ENCODE data around the gene ZNF236. TPM values are rescaled to one million over a fixed set of nuclear protein-coding genes. Genes with fewer than 3 reads are reported as not detected.

ZNF236 gene
- total RNA-seq, 6 experiments from 2014 or later, result 6.3 to 10.4 (median 8.1) TPM

GRCh38 chr18:76997951-76998808 is 175.8 kb downstream of the ZNF236 start:
- no peak for DNase-seq
- Mint-ChIP-seq H3K27me3 (ENCODE audit: insufficient read depth) (peaks cover 23% of the 10 kb centered on the region), H3K36me3 (ENCODE audit: low read depth) (no peaks in the 10 kb centered on the region), H3K4me1 (ENCODE audit: low read depth) (no peaks in the 10 kb centered on the region), H3K9me3 (no peaks in the 10 kb centered on the region; the same call in 1 of the 2 replicates), H3K4me3 (no peak overlapping the region), H3K27ac (no peak overlapping the region)
- TF ChIP-seq CTCF (IDR thresholded peaks at IDR 0.05), result no peak

- Mint-ChIP-seq H3K36me3 (ENCODE audit: low read depth) (no peaks in the 10 kb centered on the region), H3K4me3 (no peak overlapping the region), H3K4me1 (ENCODE audit: low read depth) (no peaks in the 10 kb centered on the region), H3K9me3 (no peaks in the 10 kb centered on the region; the same call in 1 of the 2 replicates), H3K27me3 (ENCODE audit: insufficient read depth) (peaks cover 27% of the 10 kb centered on the region), H3K27ac (no peak overlapping the region)
- no peak for DNase-seq
- TF ChIP-seq CTCF (IDR thresholded peaks at IDR 0.05), result no peak
Measured at GRCh38 chr18:76999077-76999476, 176.7 kb downstream of the ZNF236 start.

- H3K27me3 Mint-ChIP-seq (ENCODE audit: insufficient read depth), result peaks cover 36% of the 10 kb centered on the region
- no peaks in the 10 kb centered on the region for H3K9me3 Mint-ChIP-seq
- H3K4me3 Mint-ChIP-seq, result peak overlapping the region; percentile 49; the same call in 1 of the 2 replicates
- no peaks in the 10 kb centered on the region for H3K36me3 Mint-ChIP-seq (ENCODE audit: low read depth)
- no peaks in the 10 kb centered on the region for H3K4me1 Mint-ChIP-seq (ENCODE audit: low read depth)
- DNase-seq, result peak; percentile 31
- TF ChIP-seq CTCF (IDR thresholded peaks at IDR 0.05), result peak; percentile 99
- no peak overlapping the region for H3K27ac Mint-ChIP-seq
Measured at GRCh38 chr18:77000527-77000926, 178.2 kb downstream of the ZNF236 start.

GRCh38 chr18:77001041-77001440 is 178.7 kb downstream of the ZNF236 start:
- Mint-ChIP-seq H3K4me3 (no peak overlapping the region), H3K27me3 (ENCODE audit: insufficient read depth) (peaks cover 37% of the 10 kb centered on the region), H3K4me1 (ENCODE audit: low read depth) (no peaks in the 10 kb centered on the region), H3K27ac (no peak overlapping the region), H3K9me3 (no peaks in the 10 kb centered on the region), H3K36me3 (ENCODE audit: low read depth) (no peaks in the 10 kb centered on the region)
- no peak for TF ChIP-seq CTCF (IDR thresholded peaks at IDR 0.05)
- no peak for DNase-seq

GRCh38 chr18:77001979-77002378 is 179.6 kb downstream of the ZNF236 start:
- DNase-seq, result no peak
- TF ChIP-seq CTCF (IDR thresholded peaks at IDR 0.05), result no peak
- Mint-ChIP-seq H3K4me1 (ENCODE audit: low read depth) (no peaks in the 10 kb centered on the region), H3K27ac (no peak overlapping the region), H3K27me3 (ENCODE audit: insufficient read depth) (peaks cover 40% of the 10 kb centered on the region), H3K4me3 (no peak overlapping the region), H3K36me3 (ENCODE audit: low read depth) (no peaks in the 10 kb centered on the region), H3K9me3 (no peaks in the 10 kb centered on the region)
